GM21447 (cell line): Measurements from ENCODE around the gene MICAL3.

ENCODE experiments used
- ATAC-seq: cut with Tn5 transposase; IDR thresholded peaks from one replicate; pipeline ENCODE4 v1.9.1; 2021; ENCODE audit not compliant: unreplicated experiment

The MICAL3 gene

DNA sequence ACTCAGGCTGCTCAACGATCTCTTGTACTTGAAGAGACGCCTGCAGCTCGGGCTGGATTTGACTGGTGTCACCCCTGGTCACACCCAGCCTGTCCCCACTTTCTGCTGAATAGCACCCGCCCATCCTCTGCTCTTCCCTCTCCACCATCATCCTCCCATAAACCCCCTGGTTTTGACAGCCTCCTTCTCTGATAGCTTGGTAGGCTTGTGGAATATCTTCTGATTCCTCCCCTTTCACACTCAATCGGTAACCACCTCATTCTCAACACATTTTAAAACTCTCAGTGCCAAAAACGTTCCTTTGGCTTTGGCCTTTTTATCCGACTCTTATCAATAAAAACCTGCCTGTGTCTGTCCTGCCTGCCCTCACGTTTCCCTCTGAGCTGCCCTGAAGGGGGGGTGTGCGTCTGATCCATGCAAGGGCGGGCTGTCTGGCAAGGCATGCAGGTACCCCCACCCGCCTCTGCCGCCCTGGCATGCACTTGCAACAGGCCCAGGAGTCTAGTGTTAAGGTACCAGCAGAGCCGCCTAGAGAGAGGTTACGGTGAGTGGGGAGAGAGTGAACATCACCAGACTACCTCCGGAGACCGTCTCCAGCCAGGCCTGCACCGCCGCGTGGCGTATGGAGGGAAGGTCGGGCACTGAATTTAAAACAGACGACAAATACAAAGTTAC, 198.3 kb downstream of the MICAL3 start:
- no peak for ATAC-seq

DNA sequence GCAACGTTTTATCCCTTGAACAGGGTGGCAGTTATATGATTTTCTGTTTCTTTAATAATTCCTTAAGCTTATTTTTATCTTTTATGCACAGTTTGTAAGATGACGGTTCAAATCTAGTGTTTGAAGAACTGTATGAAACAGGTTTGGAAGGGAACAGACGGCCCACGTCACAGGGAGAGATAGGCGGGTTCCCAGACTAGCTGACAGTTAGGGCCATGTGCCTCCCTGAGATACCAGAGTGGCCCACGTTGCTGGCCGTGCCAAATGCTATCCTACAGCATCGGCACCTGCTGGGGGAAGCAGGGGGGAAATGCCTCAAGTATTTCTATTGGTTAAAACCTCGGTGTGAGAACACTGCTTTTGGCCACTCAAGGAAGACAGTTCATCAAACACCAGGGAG, 199.9 kb downstream of the MICAL3 start:
- ATAC-seq: no peak

DNA sequence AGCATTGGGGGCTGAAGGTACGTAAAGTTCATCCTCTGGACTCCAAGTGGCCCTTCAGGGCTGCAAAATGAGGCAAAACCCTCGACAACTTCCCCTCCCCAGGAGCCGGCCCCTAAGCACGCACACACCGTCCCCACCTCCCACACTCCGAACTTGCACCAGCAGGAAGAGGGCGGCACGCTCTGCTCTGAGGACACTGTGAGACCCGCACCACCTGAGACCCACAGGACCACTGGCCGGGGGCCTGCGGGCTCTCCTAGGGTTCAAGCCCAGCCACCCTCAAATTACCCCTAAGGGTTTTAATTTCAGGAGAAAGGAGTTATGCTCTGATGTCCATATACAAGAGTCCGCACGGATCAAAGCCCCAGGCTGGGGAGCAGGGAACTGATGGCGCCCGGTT, 200.4 kb downstream of the MICAL3 start:
- ATAC-seq: no peak

DNA sequence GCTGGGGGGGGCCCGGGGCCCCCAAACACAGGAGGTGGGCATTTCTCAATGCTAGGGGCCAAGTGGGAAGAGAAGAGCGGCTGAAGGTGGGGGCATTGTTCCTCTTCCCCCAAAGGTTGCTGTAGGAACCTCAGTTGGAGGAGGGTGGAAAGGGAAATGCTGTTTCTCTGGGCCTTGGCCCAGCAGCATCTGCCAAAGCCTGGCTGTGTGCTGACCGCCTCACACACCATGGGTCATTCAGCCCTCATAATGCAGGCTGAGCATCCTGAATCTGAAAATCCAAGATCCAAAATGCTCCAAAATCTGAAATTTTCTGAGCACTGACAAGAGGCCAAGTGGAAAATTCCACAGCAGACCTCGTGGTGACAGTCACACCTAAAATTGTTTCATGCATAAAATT, 201.1 kb downstream of the MICAL3 start:
- ATAC-seq: no peak

DNA sequence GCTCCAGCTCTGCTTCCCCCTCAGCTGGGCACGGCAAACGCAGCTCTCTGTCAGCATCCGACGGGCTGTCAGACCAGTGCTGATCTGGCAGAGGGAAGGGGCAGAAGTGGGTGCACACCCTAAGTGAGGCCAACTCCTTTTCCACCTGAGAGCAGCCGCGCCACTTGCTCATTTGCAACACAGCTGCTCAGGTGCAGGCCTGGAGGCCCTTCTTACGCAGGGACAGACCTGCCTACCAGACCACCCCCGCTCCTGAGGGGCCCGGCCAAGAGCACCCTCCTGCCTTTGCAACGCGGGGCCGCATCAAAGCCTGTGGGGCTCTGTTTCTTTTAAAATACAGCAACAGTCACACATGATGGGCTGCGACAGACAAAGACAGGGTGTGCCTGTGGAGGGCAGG, 202.3 kb downstream of the MICAL3 start:
- ATAC-seq: no peak

DNA sequence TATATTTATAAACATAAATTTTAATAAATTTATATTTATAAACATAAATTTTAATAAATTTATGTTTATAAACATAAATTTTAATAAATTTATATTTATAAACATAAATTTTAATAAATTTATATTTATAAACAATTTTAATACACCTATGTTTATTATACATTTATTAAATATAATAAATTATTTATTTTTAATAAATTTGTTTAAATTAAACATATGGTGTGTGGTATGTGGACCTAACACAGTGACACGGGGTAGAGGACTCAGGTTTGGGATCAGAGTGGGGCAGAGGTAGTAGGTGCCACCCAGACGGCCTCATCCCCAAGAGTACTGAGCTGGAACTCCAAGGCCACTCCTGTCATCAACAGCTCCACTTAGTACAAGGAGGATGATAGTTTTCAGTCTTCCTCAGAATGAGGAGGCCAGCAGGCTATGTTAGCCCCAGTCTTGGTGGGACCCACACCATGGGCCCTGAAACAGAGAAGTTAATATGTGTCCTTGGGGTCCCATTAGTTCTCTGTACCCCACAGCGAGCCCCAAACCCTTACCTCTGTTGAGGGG, 203.4 kb downstream of the MICAL3 start:
- ATAC-seq: no peak

DNA sequence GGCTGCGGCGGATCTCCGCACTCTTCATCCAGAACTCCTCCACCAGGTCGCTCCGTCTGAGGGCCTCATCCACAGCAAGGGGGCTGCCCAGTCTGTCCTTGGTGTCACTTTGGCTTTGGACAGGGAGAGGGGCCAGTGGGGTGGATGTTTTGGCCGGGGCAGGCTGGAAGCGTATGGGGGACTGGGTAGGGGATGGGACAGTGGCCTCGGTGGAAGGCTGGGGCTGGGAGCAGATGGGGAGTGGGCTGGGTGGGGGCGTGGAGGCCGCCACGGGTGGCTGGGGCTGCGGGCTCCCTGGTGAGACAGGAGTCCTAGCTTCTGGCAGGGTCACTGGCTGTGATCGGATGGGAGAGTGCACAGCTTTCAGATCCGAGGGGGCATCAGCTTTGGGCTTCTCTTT, 205.7 kb downstream of the MICAL3 start:
- no peak for ATAC-seq

DNA sequence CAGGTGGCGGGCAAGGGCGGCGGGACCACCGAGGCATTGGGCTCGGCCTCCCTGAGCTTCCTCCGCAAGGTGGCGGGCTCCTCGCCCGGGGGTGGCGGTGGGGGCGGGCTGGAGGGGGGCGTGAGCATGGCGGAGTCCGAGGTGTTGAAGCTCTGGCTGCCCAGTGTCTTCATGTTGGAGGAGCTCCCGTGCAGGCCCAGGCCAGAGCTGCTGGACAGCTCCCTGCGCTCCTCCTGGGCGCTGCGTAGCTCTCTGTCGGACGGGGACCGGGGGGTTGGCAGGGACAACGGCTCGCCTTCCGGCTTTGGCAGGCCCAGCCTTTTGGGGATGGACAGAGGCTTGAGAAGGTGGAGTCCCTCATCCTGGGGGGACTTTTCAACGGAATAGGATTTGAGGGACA, 206.2 kb downstream of the MICAL3 start:
- no peak for ATAC-seq

DNA sequence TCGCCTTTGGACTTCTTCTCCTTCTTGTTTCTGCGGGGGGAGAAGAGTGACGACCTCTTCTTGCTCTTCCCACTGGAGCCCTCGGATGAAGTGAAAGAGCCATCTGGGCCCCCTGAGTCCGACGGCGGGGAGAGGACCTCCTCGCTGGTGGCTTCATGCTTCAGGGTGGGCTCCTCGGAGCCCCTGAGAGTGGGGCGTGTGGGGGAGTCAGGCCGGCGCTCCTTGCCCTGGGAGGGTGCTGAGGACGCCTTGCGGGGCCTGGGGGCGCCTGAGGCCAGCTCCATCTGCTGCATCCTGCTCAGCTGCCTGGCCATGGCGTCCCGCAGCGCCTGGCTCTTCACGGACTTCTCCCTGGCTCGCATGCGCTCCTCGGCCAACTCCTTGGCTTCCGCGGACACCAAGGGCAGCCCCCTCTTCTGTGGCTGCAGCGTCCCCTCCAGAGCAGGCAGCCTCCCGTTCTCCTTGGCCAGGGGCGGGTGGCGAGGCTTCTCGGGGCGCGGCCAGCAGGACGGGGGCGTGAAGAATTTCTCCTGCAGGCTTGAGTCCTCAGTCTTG, 206.8 kb downstream of the MICAL3 start:
- ATAC-seq: no peak

DNA sequence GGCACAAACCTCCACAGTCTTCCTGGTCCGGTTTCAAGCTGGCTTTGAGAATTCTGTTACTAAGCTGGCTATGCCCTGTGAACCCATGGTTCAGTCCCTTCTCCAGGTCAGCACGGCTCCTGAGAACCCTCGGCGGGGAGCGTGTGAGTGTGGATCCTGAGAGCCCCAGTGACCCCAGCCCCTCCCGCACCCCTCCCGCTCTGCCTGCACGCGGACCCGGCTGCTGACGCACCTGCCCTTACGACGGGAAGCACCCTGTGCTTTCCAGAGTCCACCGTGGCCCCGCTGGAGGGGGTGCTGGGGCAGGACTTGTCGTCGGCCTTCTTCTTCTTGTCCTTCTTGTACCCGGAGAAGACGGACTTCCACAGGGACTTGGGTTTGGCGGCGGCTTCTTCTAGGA, 207.3 kb downstream of the MICAL3 start:
- ATAC-seq: no peak

DNA sequence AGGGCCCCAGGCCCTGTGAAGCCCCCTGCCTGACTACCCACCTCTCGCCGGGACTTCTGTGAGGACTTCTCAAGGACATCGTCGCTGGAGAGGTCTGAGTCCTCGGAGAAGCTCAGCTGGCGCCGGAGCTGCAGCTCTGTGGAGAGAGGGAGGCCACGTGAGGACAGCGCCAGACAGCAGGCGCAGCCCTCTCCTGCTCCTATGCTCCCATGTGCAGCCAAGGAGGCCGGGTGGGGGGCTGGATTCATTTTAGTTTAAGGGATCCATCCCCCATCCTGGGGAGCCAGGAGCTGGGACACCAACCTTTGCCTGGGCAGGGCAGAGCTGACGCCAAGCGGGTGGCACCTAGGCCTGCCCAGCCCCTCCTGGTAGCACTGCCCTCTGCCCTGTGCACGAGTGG, 207.7 kb downstream of the MICAL3 start:
- no peak for ATAC-seq

DNA sequence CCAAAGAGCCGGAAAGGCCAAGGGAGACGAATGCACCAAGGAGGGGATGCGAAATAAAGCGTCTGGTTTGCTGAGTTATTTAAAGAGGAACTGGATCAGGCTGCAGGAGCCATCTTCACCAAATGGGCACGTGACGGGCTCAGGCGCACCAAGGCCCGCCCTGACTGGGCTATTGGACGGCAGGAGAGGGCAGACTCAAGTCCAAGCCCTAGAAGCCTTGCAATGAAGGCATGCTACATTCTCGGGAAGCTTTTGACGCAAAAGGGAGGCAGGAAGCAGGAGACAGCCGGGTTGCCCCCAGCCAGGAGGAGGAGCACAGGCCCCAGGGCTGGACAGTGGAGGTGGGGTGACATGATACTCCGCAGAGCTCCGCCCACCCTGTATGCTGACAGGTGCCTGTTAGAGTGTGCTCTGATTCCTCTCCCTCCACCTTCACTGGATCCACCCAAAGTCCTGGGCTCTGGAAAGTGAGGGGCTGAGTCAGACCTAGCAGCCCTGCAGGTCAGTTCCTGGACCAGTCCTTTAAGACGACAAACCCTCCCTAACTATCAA, 208.6 kb downstream of the MICAL3 start:
- no peak for ATAC-seq

DNA sequence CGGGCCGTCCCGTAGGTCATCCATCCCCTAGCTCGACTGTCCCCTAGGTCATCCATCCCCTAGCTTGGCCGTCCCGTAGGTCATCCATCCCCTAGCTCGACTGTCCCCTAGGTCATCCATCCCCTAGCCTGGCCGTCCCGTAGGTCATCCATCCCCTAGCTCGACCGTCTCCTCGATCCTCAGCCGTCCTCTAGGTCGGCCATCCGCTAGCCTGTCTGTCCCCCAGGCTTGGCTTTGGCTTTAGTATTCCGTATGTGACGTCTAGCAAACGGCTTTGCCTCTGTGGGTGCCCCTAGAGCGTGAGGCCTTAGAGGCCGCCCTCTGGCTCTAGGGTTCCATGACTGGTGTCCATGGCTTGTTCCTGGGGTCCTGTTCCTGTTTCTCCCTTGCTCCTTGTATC, 209.5 kb downstream of the MICAL3 start:
- ATAC-seq: no peak

DNA sequence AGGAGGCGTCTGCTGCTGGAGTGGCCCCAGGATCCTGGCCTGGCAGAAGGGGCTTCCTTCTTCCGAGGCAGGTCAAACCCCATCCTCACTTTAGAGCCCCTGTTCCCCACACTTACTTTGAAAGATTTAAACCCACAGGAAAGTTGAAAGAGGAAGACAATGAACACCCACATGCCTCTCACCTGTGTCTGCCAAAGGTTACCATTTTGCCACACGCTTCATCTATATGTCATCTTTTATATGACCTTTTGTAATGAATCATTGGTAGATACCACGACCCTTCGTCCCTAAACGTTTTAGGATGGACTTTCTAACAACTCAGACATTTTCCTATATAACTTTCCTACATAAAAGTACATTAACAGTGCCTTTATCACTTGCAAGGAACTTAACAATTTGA, 210.3 kb downstream of the MICAL3 start:
- no peak for ATAC-seq

DNA sequence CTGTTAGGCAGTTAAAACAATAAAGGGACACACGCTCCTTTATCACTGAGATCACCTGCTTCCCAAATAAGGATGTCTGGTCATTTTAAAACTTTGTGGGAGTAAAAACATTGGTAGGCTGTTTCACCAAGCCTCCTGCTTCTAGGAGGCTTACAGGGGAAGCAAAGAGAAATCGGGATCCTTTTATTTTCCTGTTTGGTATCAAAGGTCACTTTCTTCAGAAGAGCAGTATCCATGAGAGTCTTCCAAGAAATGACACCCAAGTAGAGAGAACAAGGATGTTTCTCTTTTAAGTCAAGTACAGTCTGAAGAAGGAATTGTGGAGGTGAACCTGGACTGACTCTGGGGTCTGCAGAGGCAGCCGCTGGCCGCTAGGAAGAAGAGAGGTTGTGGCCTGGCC, 213.2 kb downstream of the MICAL3 start:
- ATAC-seq: no peak

DNA sequence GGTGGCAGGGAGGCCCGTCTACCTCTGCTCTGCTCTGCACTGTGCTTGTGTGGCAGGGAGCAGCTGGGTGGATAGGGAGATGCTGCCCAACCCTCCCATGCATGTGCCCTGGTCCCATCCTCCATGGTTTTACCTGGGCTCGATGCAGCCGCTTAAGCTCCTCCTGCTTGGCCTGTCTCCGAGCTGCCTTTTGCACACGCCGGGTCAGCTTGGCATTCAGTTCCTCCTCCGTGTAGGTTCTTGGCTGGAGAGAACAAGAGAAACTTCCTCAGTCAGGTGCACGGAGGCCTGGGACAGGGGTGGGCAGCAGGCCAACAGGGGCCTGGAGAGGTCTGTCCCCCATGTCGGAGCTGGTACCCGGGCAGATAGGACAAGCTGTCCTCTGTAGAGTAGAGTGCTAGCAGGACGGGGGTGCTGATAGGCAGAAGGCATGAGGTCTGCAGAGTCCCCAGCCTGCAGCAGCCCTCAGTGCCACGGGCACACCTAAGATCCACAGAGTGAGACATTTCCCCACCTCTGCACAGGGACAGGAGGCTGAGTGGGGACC, 213.7 kb downstream of the MICAL3 start:
- ATAC-seq: no peak

DNA sequence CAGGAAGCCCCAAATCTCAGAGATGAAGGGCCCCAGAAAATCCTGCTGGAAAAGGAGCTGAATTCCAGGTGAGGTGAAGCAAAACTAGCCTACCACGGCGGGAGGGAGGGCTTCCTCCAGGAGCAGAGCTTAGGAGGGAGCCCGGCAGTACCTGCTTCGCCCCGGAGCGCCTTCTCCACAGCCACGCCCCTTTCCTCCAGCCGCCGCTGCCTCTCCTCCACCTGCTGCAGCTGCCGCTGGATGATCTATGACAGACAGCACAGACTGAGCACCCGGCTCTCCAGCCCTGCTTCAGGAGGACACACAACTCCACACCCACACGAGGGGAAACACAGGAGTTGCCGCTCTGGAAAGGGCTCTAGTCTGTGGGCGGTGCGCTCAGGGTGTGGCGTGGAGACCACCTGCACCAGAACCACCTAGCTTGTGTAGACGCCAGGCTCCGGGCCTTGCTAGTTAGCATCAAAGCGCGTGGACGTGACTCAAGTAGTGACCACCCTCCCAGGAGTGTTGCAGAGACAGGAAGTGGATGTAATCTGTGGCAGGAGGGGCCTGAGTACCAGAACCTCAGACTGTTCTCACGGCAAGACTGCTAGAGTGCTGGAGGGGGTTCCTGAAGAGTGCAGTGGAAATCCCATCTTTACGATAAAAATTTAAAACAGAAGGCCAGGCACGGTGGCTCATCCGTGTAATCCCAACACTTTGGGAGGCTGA, 215.5 kb downstream of the MICAL3 start:
- ATAC-seq: no peak

DNA sequence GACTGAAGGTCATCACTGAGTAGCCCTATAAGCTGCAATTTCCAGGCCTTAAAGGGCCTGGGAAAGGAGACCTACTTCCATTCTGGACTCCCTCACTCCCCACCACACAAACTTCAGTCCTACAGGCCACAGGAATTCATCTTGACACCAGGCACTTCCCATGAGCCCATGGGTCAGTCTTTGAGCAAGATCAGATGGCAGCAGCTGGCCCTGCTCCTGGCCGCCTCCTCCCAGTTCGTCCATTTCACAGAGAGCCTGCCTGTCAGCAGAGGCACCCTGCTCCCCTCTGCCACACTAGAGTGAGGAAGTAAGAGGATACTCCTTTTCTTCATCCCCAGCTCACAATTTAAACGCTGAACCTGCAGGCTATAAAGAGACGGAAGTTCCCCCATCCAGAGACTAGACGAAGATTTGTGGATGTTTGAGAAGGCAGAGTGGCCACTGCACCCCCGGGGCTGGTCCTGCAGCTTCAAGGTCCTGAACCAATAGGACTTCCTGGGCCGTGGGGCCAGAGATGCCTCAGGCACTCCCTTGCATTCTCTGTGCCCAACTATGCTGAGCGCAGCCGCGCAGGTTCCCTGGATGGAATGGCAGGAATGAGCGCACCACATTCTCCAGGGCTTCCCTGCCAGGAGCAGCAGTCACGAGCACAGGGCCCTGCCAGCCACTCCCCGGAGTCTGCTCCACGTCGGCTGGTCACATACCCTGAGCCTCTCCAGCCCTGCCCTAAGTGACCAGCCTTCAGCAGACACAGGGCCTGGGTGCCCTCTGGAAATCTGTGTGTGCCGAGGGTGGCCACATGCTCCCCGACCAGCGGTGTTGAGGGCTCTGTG, 216.6 kb downstream of the MICAL3 start:
- no peak for ATAC-seq

DNA sequence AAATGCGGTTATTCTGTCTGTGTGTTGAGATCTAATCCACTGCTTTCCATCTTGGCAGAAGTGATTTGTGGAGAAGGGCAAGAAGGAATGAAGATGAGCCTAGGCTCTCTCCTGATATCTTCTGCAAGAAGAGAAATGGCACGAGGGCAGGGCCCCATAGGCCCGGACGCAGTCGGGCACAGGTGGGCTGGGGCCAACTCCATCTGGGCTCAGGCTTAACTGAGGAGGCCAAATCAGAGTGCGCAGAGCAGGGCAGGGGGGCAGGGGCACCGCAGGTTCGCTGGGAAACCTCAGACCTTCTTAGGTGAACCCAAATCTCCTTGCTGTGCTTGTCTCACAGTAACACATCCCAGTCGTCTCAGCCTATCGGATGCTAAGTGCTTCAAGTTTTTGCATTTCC, 217.3 kb downstream of the MICAL3 start:
- no peak for ATAC-seq

DNA sequence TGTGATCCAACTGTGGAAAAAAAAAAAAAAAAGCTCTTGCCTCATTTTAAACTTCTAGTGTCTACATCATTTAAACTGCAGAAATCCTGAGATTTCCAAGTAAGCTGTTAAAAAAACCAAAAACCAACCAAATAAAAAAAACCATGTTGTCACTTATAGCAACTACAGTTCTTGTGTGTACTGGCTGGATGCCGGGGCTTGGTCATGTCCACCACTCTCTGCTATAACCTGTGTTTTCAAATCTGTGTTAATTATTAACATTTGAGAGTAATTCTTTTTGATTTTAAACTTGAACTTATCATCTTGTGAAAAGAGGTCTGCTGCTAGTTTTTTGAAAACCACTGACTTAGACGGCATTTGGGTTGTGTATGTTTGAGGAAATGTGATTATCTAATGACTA, 217.9 kb downstream of the MICAL3 start:
- no peak for ATAC-seq
